ENCODE results near the gene TMEM198.

GRCh38 chr2:219538504-219538951 lies 5.3 kb upstream of the TMEM198 start:
- TF ChIP-seq POLR2AphosphoS5 (IDR thresholded peaks at IDR 0.05; ENCODE audit: borderline replicate concordance, low read depth, low read length) (no peak), EZH2 (IDR thresholded peaks at IDR 0.05) (no peak), FOXP2 (optimal IDR thresholded peaks at IDR 0.05; ENCODE audit: control extremely low read depth, extremely low read length, insufficient read depth) (peak; percentile 22)

All from SK-N-MC (cell line).